NCI-H2196 treated with DMSO at 0.1 percent for 48 hours (cell line): ENCODE data around the gene PRKCZ.

Experiments used
- DNase-seq: peaks from one replicate; lab custom pipeline; 2025; ENCODE audit not compliant: unreplicated experiment; lab: John Stamatoyannopoulos, UW

PRKCZ gene

DNA sequence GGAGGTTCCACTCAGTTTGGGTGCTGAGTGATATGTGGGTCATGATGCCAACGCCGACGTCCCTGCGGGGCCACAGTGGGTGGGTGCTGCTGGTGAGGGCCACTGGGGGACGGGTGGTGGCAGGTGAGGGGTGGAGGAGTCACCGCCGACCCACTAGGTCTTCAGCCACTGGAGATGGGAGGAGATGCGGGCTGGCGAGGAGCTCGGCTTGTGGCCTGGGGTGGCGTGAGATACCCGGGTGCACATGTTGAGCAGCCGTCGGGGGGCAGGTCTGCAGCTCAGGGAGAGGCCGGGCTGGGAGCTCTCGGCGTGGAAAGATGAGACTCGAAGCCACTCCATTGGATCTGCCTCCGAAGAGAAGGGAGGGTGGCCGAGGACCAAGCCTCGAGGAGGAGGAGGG is 103.8 kb downstream of the PRKCZ start:
- no peak for DNase-seq

DNA sequence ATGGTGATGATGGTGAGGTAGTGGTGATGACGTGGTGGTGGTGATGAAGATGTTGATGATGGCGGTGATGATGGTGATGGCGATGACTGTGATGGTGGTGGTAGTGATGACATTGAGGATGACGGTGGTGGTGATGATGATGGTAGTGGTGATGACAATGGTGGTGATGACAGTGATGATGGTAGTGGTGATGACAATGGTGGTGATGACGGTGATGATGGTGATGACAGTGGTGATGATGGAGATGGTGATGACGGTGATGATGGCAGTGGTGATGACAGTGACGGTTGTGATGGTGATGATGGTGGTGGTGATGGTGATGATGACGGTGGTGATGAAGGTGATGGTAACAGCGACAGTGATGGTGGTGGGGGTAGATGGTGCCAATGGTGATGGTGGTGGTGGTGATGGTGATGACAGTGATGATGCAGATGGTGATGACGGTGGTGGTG is 105.0 kb downstream of the PRKCZ start:
- no peak for DNase-seq

DNA sequence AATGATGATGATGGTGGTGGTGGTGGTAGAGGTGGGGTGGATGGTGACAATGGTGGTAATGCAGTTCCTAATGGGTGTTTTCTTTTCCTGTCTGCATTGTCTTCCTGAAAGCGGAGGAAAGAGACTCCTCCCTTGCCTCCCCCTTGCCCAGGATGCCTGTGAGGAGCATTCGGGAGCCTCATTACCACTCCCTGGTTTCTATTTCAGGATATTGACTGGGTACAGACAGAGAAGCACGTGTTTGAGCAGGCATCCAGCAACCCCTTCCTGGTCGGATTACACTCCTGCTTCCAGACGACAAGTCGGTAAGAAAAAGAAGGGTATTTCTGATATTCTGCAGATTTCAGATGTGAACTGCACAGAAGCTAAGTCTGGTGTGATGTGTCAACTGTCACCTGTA is 105.6 kb downstream of the PRKCZ start:
- DNase-seq, result no peak

DNA sequence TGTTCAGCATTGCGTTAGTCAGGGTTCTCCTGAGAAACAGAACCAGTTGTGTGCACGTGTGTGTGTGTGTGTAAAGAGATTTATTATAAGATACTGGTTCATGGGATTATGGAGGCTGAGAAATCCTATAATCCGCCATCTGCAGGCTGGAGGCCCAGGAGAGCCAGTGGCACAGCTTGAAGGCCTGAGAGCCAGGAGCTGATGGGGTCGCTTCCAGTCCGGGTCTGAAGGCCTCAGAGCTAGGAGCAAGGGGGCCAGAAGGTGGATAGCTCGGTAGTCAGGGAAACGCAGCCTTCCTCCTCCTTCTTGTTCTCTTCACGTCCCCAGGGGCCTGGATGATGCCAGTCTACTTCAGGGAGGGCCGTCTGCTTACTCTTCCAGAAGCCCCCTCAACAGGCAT is 106.7 kb downstream of the PRKCZ start:
- DNase-seq, result no peak

DNA sequence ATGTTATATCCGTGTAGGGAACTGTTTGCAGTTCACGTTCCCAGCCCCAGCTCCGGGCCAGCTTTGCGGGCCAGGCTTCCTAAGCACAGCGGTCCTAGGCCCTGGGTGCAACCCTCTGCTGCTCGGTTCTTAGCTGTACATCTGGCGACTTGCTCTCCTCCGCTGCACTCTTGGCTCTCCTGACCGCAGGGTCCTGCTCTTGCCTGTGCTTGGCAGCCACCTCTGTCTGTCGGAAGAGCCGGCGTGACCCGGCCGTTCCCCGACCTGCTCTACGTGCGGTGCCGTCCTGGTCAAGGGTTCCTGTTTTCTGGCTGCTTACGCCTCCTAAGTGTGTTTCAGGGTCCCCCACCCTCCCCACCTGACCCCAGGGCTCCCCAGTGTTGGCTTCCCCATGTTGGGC is 107.6 kb downstream of the PRKCZ start:
- no peak for DNase-seq

DNA sequence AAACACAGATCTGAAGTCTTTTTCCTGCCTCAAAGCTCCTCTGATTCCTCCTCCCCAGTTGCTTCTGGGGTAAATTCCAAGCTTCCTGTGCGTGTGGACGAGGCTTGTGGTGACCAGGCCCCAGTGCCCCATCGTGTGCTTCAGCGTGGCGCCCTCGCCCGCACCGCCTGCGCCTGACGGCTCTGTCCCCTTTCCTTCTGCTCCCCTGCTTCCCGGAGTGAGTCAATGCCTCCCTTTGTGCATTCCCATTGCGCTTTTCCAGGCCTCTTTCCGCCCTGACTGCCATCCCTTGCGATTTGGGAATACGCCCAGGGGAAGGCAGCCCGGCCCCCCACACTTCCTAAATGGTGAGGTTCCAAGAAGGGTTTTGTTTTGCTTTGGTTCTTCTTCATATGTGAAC is 108.1 kb downstream of the PRKCZ start:
- DNase-seq, result no peak

DNA sequence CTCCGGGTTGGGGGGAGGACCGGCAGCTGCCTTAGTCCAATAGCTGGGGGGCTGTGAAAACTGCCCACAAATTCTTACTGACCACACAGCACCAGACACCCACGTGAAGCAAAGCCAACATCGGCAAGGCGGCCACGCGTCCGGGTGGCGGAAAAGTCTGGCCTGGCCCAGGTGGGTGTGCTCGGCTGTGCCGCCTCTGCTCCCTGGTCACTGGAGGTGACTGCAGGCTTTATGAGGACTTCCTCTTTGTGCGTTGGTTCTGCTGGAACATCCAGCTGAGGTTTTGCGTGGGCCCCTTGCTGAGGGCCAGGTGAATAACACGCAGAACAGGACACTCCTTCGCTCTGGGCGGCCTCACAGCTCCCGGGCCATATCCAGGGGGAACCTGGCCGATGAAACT is 108.9 kb downstream of the PRKCZ start:
- no peak for DNase-seq

DNA sequence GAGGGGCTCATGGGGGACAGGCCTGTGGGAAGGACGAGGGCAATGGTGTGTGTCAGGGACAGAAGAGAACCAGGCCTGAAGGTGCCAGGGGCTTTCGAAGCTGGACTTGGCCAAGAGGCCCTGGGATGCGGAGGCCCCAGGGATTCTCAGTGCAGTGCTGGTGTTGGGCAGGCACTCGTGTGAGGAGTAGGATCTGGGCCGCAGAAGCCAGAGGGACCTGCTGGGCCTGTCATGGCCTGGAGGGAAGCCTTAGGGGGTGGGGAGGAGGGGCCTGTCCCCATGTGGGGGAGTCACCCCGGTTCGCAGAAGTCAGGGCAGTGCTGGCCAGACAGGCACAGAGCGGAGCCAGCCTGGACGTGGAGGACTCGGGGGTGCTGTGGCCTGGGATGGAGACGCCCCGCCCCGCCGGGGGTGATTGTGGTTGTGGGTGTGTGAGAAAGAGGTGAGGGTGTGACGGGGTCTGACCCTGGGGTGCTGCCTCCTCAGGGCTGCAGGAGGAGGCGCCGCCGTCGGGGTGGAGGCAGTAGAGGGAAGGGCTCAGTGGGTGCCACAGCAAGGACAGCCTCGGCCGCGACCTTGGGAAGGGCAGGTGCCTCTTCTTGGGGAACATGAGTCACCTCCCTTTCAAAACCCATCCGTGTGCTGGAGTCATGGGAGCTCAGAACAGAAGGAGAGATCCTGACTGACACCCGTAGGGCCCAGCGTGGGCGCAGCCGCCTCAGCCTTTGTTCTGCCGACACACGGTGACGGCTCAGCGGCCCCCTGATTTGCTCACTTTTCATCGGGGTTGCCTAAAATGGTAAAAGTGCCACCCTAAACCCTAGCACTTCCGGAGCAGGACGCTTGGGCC is 110.5 kb downstream of the PRKCZ start:
- DNase-seq, result no peak

DNA sequence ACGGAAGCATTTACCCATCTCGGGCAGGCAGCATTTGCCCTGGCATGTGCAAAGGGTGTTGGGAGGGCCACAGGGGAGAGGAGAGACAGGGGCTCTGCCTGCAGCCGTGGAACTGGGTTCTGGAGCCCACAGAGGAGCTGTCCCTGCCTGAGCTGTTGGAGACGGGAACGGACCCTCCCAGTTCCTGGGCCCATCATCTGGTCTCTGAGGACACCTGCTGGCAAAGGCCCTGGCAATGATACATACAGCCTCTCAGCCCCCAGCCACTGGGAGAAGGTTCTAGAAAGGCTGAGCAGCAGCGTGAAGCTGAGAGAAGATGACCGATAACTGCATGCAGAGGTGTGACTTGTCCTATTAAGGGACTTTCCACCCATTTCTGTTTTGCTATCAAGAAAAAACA is 113.0 kb downstream of the PRKCZ start:
- DNase-seq, result no peak

DNA sequence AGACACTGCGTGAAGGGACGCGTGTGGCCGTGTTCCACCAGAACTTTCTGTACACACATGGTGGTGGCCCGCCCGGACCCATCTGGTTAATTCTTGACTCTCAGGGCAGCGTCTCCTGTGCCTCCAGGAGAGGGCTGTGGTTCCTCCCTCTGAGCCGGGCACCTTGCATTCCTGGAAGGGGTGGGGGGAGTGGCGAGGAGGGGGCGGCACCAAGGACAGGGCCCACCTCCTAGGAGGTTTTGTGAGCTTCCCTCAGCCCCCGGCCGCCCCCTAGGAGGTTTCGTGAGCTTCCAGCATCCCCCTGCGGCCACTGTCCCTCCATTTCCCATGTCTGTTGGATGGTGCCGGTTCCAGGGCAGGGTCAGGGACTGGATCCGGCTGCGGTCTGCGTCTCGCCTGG is 115.4 kb downstream of the PRKCZ start:
- DNase-seq, result no peak

DNA sequence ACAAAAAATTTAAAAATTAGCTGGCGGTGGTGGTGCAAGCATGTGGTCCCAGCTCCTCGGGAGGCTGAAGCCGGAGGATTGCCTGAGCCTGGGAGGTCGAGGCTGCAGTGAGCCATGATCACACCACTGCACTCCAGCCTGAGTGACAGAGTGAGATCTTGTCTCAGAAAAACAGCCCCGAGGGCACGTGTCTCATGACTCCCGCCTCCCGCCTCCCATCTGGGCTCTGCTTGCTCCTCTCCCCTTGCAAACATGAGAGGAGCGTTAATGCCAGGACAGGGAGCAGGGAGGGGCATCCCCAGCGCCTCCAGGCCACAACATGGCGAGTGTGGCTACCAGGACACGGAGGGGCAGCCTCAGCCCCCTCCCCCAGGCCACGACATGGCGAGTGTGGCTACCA is 116.0 kb downstream of the PRKCZ start:
- DNase-seq, result no peak

DNA sequence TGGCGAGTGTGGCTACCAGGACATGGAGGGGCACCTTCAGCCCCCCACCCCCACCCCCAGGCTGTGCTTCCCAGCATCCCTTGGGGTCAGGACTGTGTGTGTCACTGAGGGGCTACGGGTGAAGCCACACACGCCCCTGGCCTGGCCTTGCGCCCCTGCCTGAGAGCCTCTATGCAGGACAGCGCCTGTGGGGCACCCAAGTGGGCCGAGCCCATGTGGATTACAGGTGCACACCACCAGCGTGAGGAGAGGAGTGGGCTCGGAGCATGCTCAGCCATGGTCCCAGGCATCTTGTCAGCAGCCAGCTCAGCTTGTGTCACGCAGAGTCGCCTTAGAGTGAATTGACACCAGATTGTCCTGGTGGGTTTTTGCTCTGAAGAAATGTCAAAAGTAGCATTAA is 116.5 kb downstream of the PRKCZ start:
- no peak for DNase-seq

DNA sequence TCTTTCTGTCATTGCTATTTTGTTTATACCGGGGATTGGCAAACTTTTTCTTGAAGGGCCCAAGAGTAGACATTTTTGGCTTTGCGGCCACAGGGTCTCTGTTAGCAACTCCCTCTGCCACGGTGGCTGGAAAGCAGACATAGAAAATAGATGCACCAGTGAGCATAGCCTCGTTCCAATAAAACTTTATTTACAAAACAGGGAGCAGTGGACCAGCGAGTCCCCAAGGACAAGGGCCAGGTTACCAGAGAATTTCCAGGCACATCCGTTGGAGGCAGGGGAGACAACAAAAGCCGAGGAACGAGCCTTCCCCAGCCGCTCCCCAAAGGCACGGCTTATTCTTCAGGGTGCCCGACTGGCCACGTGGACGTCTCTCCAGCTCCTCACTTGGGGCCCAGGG is 117.9 kb downstream of the PRKCZ start:
- no peak for DNase-seq

DNA sequence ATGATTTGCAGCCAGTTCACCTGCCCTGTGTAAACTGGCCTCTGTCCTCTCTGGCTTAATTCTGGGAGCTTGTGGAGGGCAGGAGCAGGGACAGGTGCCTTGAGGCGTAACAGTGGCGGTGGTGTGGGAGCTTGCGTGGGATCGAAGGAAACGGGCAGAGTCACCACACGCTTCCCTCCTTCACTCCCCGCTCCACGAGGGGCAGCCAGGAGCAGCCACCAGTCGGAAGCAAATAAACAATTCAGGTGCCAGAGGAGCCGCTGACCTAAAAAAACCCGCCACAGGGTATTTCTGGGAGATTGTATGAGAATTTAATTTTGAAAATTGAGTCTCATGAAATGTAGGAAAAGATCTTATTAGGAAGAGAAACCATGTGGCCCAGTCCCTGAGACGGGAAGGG is 118.3 kb downstream of the PRKCZ start:
- DNase-seq, result no peak

DNA sequence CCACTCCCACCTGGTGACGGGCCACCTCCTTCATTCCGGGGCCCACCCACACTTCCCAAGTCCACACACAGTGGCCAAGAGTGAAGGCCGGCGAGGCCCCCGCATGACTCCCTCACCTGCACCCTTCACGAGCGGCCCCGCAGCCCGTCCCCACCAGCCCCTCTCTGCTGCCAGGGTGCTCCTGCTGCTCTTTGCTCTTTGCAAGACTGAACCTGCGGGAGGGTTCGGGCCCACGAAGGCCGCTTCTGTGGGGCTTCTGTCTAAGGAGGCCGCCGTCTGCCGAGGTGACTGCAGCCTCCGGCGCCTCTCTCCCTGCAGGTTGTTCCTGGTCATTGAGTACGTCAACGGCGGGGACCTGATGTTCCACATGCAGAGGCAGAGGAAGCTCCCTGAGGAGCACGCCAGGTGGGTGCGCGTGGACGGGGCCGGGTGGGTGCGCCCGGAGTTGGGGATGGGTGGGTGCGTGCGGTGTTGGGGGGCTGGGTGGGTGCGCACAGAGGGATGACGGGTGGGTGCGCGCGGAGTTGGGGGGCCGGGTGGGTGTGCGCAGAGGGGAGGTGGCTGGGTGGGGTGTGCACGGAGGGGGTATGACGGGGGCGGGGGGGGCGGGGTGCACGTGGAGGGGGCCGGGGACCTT is 119.1 kb downstream of the PRKCZ start:
- DNase-seq, result no peak

DNA sequence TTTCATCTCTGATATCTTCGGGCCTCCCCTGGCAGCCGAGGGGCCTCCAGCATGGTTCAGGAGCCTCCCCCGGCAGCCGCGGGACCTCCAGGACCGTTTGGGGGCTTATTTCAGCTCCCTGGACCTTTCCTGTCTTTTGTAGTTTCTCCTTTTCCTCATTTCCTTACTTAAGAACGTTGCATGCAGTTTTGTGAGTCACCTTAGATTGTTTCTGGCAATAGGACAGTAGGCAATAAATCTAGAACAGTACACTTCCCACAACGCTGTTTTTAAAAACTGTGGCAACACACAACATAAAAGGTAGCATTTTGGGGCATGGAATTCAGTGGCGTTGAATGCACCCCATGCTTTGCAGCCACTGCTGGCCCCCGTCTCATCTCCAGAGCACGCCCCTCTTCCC is 120.0 kb downstream of the PRKCZ start:
- DNase-seq, result no peak

DNA sequence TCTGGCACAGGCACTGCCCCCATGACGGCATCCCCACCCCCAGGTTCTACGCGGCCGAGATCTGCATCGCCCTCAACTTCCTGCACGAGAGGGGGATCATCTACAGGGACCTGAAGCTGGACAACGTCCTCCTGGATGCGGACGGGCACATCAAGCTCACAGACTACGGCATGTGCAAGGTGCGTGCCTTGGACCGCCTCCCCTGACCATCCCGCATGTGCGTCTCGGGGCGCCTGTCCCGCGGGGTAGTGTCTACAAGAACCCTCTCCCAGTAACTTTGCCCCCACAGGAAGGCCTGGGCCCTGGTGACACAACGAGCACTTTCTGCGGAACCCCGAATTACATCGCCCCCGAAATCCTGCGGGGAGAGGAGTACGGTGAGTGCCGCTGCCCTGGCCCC is 121.8 kb downstream of the PRKCZ start:
- no peak for DNase-seq

DNA sequence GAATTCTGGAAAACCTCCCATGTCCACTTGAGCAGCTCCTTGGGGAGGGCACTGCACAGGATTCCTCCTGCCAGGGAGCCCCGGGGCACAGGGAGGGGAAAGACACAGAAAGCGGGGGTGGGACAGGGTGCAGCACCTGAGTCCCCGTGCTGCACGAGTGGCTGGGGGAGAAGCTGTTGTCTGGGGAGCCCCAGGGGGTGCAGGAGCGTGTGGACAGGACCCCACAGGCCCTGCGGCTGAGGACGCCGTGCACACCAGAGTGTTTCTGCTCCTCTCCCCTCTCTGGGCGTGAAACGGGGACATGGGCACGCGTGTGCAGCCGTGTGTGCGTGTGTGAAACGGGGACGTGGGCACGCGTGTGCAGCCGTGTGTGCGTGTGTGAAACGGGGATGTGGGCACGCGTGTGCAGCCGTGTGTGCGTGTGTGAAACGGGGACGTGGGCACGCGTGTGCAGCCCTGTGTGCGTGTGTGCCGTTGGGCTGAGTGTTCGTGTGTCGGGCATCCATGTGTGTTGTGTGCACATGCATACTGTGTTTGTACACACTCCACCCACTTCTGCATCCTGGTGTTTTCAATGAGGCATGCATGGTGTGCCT is 122.4 kb downstream of the PRKCZ start:
- no peak for DNase-seq

DNA sequence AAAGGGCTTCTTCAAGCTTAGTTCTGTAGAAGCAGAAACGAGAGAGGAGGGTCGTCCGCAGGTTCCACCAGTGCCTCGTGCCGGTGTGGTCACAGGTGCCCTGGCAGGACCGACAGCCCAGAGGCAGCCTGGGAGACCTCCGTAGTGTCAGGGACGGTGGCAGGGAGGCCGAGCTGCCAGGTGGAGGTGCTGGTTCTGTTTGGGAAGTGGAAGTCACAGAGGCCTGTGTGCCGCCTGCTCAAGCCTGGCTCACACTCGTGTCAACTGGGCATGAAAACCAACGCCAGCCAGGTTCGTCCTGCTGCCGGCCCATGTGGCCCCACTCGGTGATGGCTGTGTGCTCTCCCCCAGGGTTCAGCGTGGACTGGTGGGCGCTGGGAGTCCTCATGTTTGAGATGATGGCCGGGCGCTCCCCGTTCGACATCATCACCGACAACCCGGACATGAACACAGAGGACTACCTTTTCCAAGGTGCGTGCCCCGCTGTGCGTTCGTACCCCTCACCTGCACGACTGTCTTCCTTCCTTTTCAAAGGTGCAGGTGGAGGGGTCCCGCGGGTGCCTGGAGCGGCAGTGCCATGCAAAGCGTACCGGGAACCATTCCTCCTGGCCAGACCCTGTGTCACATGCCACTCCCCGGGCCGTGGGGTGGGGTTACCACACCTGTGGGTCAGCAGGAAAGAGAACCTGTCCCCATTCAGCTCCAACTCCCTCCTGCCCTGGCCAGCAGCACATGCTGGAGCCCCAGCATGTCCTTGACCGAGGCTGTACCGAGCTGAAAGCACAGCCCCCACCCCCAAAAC is 123.5 kb downstream of the PRKCZ start:
- no peak for DNase-seq

DNA sequence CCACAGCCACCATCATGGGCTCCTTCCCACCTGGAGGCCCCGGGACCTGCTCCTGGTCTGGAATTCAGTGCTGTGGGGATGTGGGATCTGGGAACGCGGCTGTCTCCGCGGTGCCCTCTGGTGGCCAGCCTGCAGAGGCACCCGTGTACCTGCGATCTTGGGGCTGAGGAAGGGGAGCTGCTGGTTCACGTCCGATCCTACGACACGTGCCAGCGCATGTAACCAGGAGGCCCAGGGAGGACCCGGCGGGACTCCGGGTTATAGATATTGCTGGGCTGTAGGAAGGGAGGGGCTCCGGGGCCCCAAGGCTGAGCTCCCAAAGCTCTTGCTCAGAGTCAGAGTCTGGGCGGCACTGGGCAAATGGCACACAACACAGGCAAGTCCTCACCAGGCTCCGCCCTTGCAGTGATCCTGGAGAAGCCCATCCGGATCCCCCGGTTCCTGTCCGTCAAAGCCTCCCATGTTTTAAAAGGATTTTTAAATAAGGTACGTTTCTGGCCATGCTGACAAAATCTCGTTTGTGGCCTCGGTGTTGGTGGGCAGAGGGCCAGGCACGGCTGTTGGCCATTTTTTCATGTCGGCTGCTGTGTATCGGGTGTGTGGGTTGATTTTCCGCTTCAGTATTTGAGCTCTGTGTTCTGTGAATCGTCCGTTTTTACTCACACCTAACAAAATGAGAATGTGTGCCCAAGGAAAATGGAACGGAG is 124.3 kb downstream of the PRKCZ start:
- DNase-seq, result peak; percentile 10

DNA sequence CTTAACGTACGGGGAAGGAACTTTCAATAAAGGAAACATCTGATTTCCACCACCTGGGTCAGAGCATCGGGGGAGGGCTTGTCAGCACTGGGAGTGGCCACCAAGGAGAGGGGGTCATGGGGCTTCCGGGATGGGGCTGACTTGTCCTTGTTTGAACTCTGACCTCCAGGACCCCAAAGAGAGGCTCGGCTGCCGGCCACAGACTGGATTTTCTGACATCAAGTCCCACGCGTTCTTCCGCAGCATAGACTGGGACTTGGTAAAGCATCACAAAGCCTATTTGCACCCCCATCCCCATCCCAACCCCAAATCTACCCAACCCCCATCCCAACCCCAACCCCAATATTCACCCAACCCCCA is 124.8 kb downstream of the PRKCZ start:
- no peak for DNase-seq
